Calu3 (cell line): ENCODE data around the gene FGF11. TPM values are rescaled to one million over a fixed set of nuclear protein-coding genes. Genes with fewer than 3 reads are reported as not detected.

ENCODE experiments used
- BruUV-seq: library from RNA; stranded (reverse); fragments of 400-500 nt; replicated peaks from 2 replicates; lab custom pipeline; 2021; lab: Mats Ljungman, UMichigan
- CTCF ChIA-PET: fragments of 300-600 bp; sonication (Branson Sonifier 250); formaldehyde crosslinking; loops from one replicate; lab custom pipeline; 2022; ENCODE audit warnings: antibody characterized with exemption; lab: Charles Lee
- DNase-seq: peaks from one replicate; pipeline ENCODE4 v3.0.0; 2022
- H3K27ac Mint-ChIP-seq: one replicate; pipeline ENCODE4 v1.8.0; 2022; ENCODE audit warnings: mixed read lengths; ENCODE audit not compliant: unreplicated experiment
- H3K27me3 Mint-ChIP-seq: one replicate; pipeline ENCODE4 v1.8.0; 2022; ENCODE audit warnings: mixed read lengths; ENCODE audit not compliant: unreplicated experiment
- H3K36me3 Mint-ChIP-seq: one replicate; pipeline ENCODE4 v1.8.0; 2022; ENCODE audit warnings: mild to moderate bottlenecking, moderate library complexity, mixed read lengths; ENCODE audit not compliant: insufficient read depth, unreplicated experiment
- H3K4me1 Mint-ChIP-seq: one replicate; pipeline ENCODE4 v1.8.0; 2022; ENCODE audit warnings: mild to moderate bottlenecking, low read depth, mixed read lengths; ENCODE audit not compliant: unreplicated experiment
- H3K4me3 Mint-ChIP-seq: one replicate; pipeline ENCODE4 v1.8.0; 2022; ENCODE audit warnings: mild to moderate bottlenecking, low read depth, moderate library complexity, mixed read lengths; ENCODE audit not compliant: unreplicated experiment
- H3K9me3 Mint-ChIP-seq: one replicate; pipeline ENCODE4 v1.8.0; 2022; ENCODE audit warnings: low read depth, mixed read lengths; ENCODE audit not compliant: unreplicated experiment
- CTCF ChIP-seq: fragments of 200-600 bp; IDR thresholded peaks from one replicate; pipeline ENCODE4 v1.8.0; 2022; ENCODE audit warnings: antibody characterized with exemption; ENCODE audit not compliant: unreplicated experiment
- intact Hi-C: fragments of 100-400 bp; cut with micrococcal nuclease; formaldehyde crosslinking; loops from one replicate; pipeline ENCODE4 v1.10.0; 2022; ENCODE audit not compliant: unreplicated experiment
- total RNA-seq: library from RNA; stranded (reverse); gene quantifications from 2 replicates; pipeline ENCODE4 v1.2.3, GENCODE V29; 2022

The FGF11 gene
- total RNA-seq, 1 experiment from 2014 or later, result 2.1 TPM

- H3K27me3 Mint-ChIP-seq, result no peaks in the 10 kb centered on the region
- no peak for TF ChIP-seq CTCF
- H3K4me1 Mint-ChIP-seq, result no peaks in the 10 kb centered on the region
- H3K27ac Mint-ChIP-seq, result no peak overlapping the region
- CTCF ChIA-PET, result interaction anchor here (0.6 kb wide), 1 partner anchor 22 kb away, joined by 5 read pairs; no protein-coding TSS in a partner anchor
- peaks cover 22% of the 10 kb centered on the region for H3K36me3 Mint-ChIP-seq
- no peak overlapping the region for H3K4me3 Mint-ChIP-seq
- no TSS peak for BruUV-seq
- no peaks in the 10 kb centered on the region for H3K9me3 Mint-ChIP-seq
- intact Hi-C loops, result no loop called here
- no peak for DNase-seq
Observed at GRCh38 chr17:7462474-7463371, 23.4 kb downstream of the FGF11 start.

- no peaks in the 10 kb centered on the region for H3K9me3 Mint-ChIP-seq
- H3K4me3 Mint-ChIP-seq, result no peak overlapping the region
- intact Hi-C loops, result no loop called here
- no TSS peak for BruUV-seq
- peaks cover 22% of the 10 kb centered on the region for H3K36me3 Mint-ChIP-seq
- no peak for TF ChIP-seq CTCF
- H3K4me1 Mint-ChIP-seq, result no peaks in the 10 kb centered on the region
- no peak for DNase-seq
- no peak overlapping the region for H3K27ac Mint-ChIP-seq
- H3K27me3 Mint-ChIP-seq, result no peaks in the 10 kb centered on the region
- CTCF ChIA-PET, result interaction anchor here (0.6 kb wide), 1 partner anchor 22 kb away, joined by 5 read pairs; no protein-coding TSS in a partner anchor
Observed at GRCh38 chr17:7463372-7463846, 24.1 kb downstream of the FGF11 start.

GRCh38 chr17:7464081-7464480, 24.8 kb downstream of the FGF11 start:
- H3K36me3 Mint-ChIP-seq, result peaks cover 22% of the 10 kb centered on the region
- H3K27me3 Mint-ChIP-seq, result no peaks in the 10 kb centered on the region
- H3K27ac Mint-ChIP-seq, result no peak overlapping the region

More at GRCh38 chr17:7464081-7464480, 24.8 kb downstream of the FGF11 start:
- H3K9me3 Mint-ChIP-seq, result no peaks in the 10 kb centered on the region
- no TSS peak for BruUV-seq
- CTCF ChIA-PET, result interaction anchor here (0.6 kb wide), 1 partner anchor 919 kb away, joined by 6 read pairs; no protein-coding TSS in a partner anchor
- TF ChIP-seq CTCF, result no peak
- intact Hi-C loops, result no loop called here
- DNase-seq, result no peak
- no peak overlapping the region for H3K4me3 Mint-ChIP-seq
- no peaks in the 10 kb centered on the region for H3K4me1 Mint-ChIP-seq
